IMR-90 (cell line): Measurements from ENCODE around the gene PLA2G12A. TPM values are rescaled to one million over a fixed set of nuclear protein-coding genes. Genes with fewer than 3 reads are reported as not detected.

ENCODE experiments used
- ATAC-seq: fragments of 200-7000 bp; cut with Tn5 transposase; 2 replicates; pipeline ENCODE4 v1.9.1; 2020; ENCODE audit warnings: low read depth, mild to moderate bottlenecking, moderate library complexity
- BruUV-seq: library from RNA; stranded (reverse); fragments of 400-500 nt; replicated peaks from 2 replicates; lab custom pipeline; 2021; lab: Mats Ljungman, UMichigan
- CTCF ChIA-PET: fragments of 300-600 bp; formaldehyde crosslinking; extraction: SDS; loops from one replicate; lab custom pipeline; 2021; ENCODE audit warnings: antibody characterized with exemption; lab: Yijun Ruan, JAX
- POLR2A ChIA-PET: fragments of 300-600 bp; sonication (Branson Sonifier 250); formaldehyde crosslinking; loops from one replicate; lab custom pipeline; 2022; ENCODE audit warnings: antibody characterized with exemption; ENCODE audit not compliant: unreplicated experiment; lab: Charles Lee
- DNase-seq: peaks from one replicate; pipeline ENCODE4 v3.0.0; 2013
- H2AFZ ChIP-seq: replicated peaks from 2 replicates; pipeline ENCODE3; 2013; ENCODE audit warnings: low read length, mild to moderate bottlenecking; ENCODE audit not compliant: poor library complexity
- H2AK5ac ChIP-seq: 2 replicates; pipeline ENCODE4 v1.6.1; 2013; ENCODE audit warnings: low read depth, low read length, inconsistent platforms
- H2AK9ac ChIP-seq: replicated peaks from 2 replicates; pipeline ENCODE3; 2013; ENCODE audit warnings: mild to moderate bottlenecking, low read depth, low read length, moderate library complexity; ENCODE audit not compliant: poor library complexity
- H2BK120ac ChIP-seq: 2 replicates; pipeline ENCODE4 v1.6.1; 2013; ENCODE audit warnings: low read depth, low read length, inconsistent platforms
- H2BK15ac ChIP-seq: 3 replicates; pipeline ENCODE4 v1.6.1; 2013; ENCODE audit warnings: low read depth, low read length, inconsistent platforms
- H2BK20ac ChIP-seq: 2 replicates; pipeline ENCODE4 v1.6.1; 2013; ENCODE audit warnings: low read depth, mild to moderate bottlenecking, inconsistent platforms, low read length, moderate library complexity
- H2BK5ac ChIP-seq: 2 replicates; pipeline ENCODE4 v1.6.1; 2013; ENCODE audit warnings: mild to moderate bottlenecking, low read depth, low read length, inconsistent platforms; ENCODE audit not compliant: poor library complexity, severe bottlenecking
- H3K14ac ChIP-seq: replicated peaks from 2 replicates; pipeline ENCODE4 v1.6.1; 2013; ENCODE audit warnings: low read depth, low read length, inconsistent platforms
- H3K18ac ChIP-seq: 2 replicates; pipeline ENCODE4 v1.6.1; 2013; ENCODE audit warnings: low read depth, low read length, control low read depth
- H3K23ac ChIP-seq: 2 replicates; pipeline ENCODE4 v1.6.1; 2013; ENCODE audit warnings: low read depth, low read length, inconsistent platforms
- H3K27ac ChIP-seq: 2 replicates; pipeline ENCODE4 v1.5.1; 2013; ENCODE audit warnings: mild to moderate bottlenecking, control low read depth, low read length; ENCODE audit not compliant: insufficient read depth
- H3K27me3 ChIP-seq: 2 replicates; pipeline ENCODE4 v1.6.1; 2013; ENCODE audit warnings: low read length; ENCODE audit not compliant: control insufficient read depth, insufficient read depth
- H3K36me3 ChIP-seq: 2 replicates; pipeline ENCODE4 v1.6.1; 2013; ENCODE audit warnings: low read length, mixed read lengths; ENCODE audit not compliant: control insufficient read depth, insufficient read depth
- H3K4ac ChIP-seq: 2 replicates; pipeline ENCODE4 v1.6.1; 2013; ENCODE audit warnings: low read depth, low read length, inconsistent platforms
- H3K4me1 ChIP-seq: 2 replicates; pipeline ENCODE4 v1.6.1; 2013; ENCODE audit warnings: low read length, mixed read lengths; ENCODE audit not compliant: control insufficient read depth, insufficient read depth
- H3K4me2 ChIP-seq: 2 replicates; pipeline ENCODE4 v1.6.1; 2013; ENCODE audit warnings: low read depth, mild to moderate bottlenecking, control low read depth, low read length, moderate library complexity
- H3K4me3 ChIP-seq: 2 replicates; pipeline ENCODE4 v1.5.1; 2013; ENCODE audit warnings: low read depth, mild to moderate bottlenecking, control low read depth, low read length, moderate library complexity; ENCODE audit not compliant: insufficient read depth
- H3K56ac ChIP-seq: 2 replicates; pipeline ENCODE4 v1.6.1; 2013; ENCODE audit warnings: low read length, inconsistent platforms; ENCODE audit not compliant: insufficient read depth; ENCODE audit errors: extremely low read depth
- H3K79me1 ChIP-seq, 2 experiments: 2 replicates each; pipeline ENCODE4 v1.6.1; 2013; ENCODE audit warnings: low read length in 2 of 2, inconsistent platforms in 1 of 2, low read depth in 1 of 2
- H3K9ac ChIP-seq: 2 replicates; pipeline ENCODE4 v1.6.1; 2013; ENCODE audit warnings: low read depth, low read length, control low read depth
- H3K9me1 ChIP-seq: 2 replicates; pipeline ENCODE4 v1.6.1; 2013; ENCODE audit warnings: low read length, inconsistent platforms; ENCODE audit not compliant: insufficient read depth
- H3K9me3 ChIP-seq: 2 replicates; pipeline ENCODE4 v1.6.1; 2013; ENCODE audit warnings: low read length; ENCODE audit not compliant: control insufficient read depth, insufficient read depth
- H4K20me1 ChIP-seq: 2 replicates; pipeline ENCODE4 v1.6.1; 2013; ENCODE audit warnings: low read length, inconsistent platforms; ENCODE audit not compliant: insufficient read depth
- H4K5ac ChIP-seq: 2 replicates; pipeline ENCODE4 v1.6.1; 2013; ENCODE audit warnings: mild to moderate bottlenecking, low read depth, low read length, control low read depth
- H4K8ac ChIP-seq, 2 experiments: 2 replicates each; pipeline ENCODE4 v1.6.1; 2013; ENCODE audit warnings: low read depth in 2 of 2, low read length in 2 of 2, control low read depth in 1 of 2, inconsistent platforms in 1 of 2
- H4K91ac ChIP-seq: 2 replicates; pipeline ENCODE4 v1.6.1; 2013; ENCODE audit warnings: low read depth, low read length, inconsistent platforms; ENCODE audit not compliant: insufficient read depth
- MAFK ChIP-seq: IDR thresholded peaks from 2 replicates; pipeline ENCODE4 v1.6.1; 2012; ENCODE audit warnings: low read depth, low read length, improper control_type of control experiment
- MXI1 ChIP-seq: IDR thresholded peaks from 2 replicates; pipeline ENCODE4 v1.6.1; 2012; ENCODE audit warnings: low read depth, mild to moderate bottlenecking, low read length, moderate library complexity, borderline replicate concordance
- WGBS, 2 experiments: methylation state at CpG; one replicate each; pipeline versions ENCODE4 v1.1.5 to v1.1.7; 2013; ENCODE audit warnings: missing lambda C conversion rate in 2 of 2; ENCODE audit not compliant: insufficient read length in 1 of 2; ENCODE audit errors: extremely low coverage in 2 of 2; 5-methylcytosine and 5-hydroxymethylcytosine counted together
- dilution Hi-C: fragments of 300-500 bp; cut with HindIII; formaldehyde crosslinking; loops from one replicate; pipeline ENCODE4 v1.14.3; 2018; ENCODE audit warnings: low sequenced_read_pairs; ENCODE audit not compliant: unreplicated experiment
- in situ Hi-C: fragments of 300-500 bp; cut with MboI; formaldehyde crosslinking; loops from 3 replicates; pipeline ENCODE4 v1.14.3; 2019; ENCODE audit warnings: low sequenced_read_pairs, inconsistent platforms, mixed read lengths
- intact Hi-C: fragments of 100-400 bp; cut with micrococcal nuclease; formaldehyde crosslinking; loops from 2 replicates; pipeline ENCODE4 v1.10.0; 2022
- polyA plus RNA-seq, 3 experiments: library from polyadenylated mRNA; depleted of rRNA; stranded (reverse); fragments of >200 nt; gene quantifications; 2 replicates each; pipeline ENCODE4 v1.2.3, GENCODE V29; 2012; ENCODE audit warnings: low replicate concordance in 1 of 3
- total RNA-seq: library from RNA; depleted of rRNA; stranded (reverse); fragments of >200 nt; gene quantifications from 2 replicates; pipeline ENCODE4 v1.2.3, GENCODE V29; 2012
- TF ChIP-seq, protein P1 (sequence below): fragments of 150-350 bp; IDR thresholded peaks from 2 replicates; pipeline ENCODE4 v1.6.1; 2016; ENCODE audit warnings: low read depth, mild to moderate bottlenecking, low read length, moderate library complexity, borderline replicate concordance
- TF ChIP-seq, protein P2 (sequence below): conservative IDR thresholded peaks from 2 replicates; pipeline ENCODE4 v1.5.1; 2012; ENCODE audit warnings: mild to moderate bottlenecking, low read depth, low read length, improper control_type of control experiment

PLA2G12A gene
- total and polyA plus RNA-seq, 2 of the 4 experiments (the other 2 are of a cell fraction) = 10.3 to 17.4 TPM

DNA sequence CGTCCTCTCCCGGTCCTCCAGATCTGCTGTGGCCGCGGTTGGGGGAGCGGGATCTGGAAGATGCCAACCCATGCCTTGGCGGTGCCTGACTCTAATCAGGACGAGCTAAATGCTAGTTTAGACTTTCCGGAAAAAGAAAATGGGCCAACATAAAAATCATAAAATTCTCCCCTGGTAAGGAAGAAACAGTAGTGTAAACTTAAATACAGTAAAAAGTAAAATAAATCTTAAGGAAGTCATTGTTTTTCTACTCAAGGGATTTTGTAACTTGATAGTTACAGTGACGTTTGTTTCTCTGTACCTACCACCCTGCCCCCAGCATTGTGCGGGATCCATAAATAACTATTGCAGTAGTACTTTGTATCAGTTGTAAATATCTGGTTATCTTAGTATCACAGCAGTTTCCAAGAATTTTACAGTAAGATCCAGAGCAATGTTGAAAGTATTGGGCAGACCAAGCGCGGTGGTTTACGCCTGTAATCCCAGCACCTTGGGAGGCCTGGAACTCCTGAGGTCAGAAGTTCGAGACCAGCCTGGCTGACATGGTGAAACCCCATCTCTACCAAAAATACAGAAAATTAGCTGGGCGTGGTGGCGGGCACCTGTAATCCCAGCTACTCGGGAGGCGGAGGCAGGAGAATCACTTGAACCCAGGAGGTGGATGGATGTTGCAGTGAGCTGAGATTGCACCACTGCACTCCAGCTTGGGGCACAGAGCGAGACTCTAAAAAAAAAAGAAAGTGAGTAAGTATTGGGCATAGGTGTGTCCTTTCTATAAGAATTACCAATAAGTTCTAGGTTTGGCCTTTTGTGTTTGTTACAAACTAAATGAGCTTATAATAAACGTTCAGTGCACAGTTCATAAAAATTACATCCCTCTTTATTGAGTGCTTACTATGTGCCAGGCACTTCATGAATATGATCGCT, 1.0 kb upstream of the PLA2G12A start:
- H3K4ac ChIP-seq = peak overlapping the region; percentile 76
- dilution Hi-C loops = no loop called here
- H3K9ac ChIP-seq = peak overlapping the region; percentile 65
- no peaks in the 10 kb centered on the region for H3K36me3 ChIP-seq
- DNase-seq = peak; percentile 7
- no peak for TF ChIP-seq MAFK
- TF ChIP-seq MXI1 = no peak
- TF ChIP-seq, protein P1, sequence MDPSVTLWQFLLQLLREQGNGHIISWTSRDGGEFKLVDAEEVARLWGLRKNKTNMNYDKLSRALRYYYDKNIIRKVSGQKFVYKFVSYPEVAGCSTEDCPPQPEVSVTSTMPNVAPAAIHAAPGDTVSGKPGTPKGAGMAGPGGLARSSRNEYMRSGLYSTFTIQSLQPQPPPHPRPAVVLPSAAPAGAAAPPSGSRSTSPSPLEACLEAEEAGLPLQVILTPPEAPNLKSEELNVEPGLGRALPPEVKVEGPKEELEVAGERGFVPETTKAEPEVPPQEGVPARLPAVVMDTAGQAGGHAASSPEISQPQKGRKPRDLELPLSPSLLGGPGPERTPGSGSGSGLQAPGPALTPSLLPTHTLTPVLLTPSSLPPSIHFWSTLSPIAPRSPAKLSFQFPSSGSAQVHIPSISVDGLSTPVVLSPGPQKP = no peak
- TF ChIP-seq, protein P2, sequence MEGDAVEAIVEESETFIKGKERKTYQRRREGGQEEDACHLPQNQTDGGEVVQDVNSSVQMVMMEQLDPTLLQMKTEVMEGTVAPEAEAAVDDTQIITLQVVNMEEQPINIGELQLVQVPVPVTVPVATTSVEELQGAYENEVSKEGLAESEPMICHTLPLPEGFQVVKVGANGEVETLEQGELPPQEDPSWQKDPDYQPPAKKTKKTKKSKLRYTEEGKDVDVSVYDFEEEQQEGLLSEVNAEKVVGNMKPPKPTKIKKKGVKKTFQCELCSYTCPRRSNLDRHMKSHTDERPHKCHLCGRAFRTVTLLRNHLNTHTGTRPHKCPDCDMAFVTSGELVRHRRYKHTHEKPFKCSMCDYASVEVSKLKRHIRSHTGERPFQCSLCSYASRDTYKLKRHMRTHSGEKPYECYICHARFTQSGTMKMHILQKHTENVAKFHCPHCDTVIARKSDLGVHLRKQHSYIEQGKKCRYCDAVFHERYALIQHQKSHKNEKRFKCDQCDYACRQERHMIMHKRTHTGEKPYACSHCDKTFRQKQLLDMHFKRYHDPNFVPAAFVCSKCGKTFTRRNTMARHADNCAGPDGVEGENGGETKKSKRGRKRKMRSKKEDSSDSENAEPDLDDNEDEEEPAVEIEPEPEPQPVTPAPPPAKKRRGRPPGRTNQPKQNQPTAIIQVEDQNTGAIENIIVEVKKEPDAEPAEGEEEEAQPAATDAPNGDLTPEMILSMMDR = no peak
- peak overlapping the region; percentile 42 for H2AK9ac ChIP-seq
- no peak for ATAC-seq
- peaks cover 16 to 17% of the 10 kb centered on the region in 2 experiments for H3K79me1 ChIP-seq
- H3K18ac ChIP-seq = no peak overlapping the region; the same call in 1 of the 2 replicates
- peaks cover 4% of the 10 kb centered on the region for H3K9me1 ChIP-seq
- H4K5ac ChIP-seq = no peak overlapping the region
- no peak overlapping the region for H3K56ac ChIP-seq
- H3K27ac ChIP-seq = peak overlapping the region; percentile 40
- peak overlapping the region; percentile 65 to 94; a peak in 3 of 4 replicates for H4K8ac ChIP-seq
- H3K4me3 ChIP-seq = peak overlapping the region; percentile 77
- peak overlapping the region; percentile 41; the same call in 1 of the 2 replicates for H3K23ac ChIP-seq
- H3K4me2 ChIP-seq = peak overlapping the region; percentile 39
- H3K4me1 ChIP-seq = peaks cover 9% of the 10 kb centered on the region
- CTCF ChIA-PET = interaction anchor here (0.6 kb wide), 1 partner anchor 8 kb away, joined by 3 read pairs; no protein-coding TSS in a partner anchor
- intact Hi-C loops = loop anchor here (2.0 to 5.0 kb wide), 2 partner anchors 84 to 299 kb away; partner anchors contain the start of genes GAR1 and SEC24B
- no CpG with 5 or more reads among the region's 21 CpGs for whole genome bisulfite sequencing, 2 experiments
- H4K91ac ChIP-seq = 0 out of 2 replicates have a peak overlapping the region, but pooled peaks have one; percentile 31
- no peaks in the 10 kb centered on the region for H3K9me3 ChIP-seq
- H2BK15ac ChIP-seq = no peak overlapping the region
- H2BK20ac ChIP-seq = no peak overlapping the region
- peak overlapping the region; percentile 9 for H2BK5ac ChIP-seq
- BruUV-seq = no TSS peak
- peak overlapping the region; percentile 88 for H3K14ac ChIP-seq
- H3K27me3 ChIP-seq = no peaks in the 10 kb centered on the region
- in situ Hi-C loops = no loop called here
- H2BK120ac ChIP-seq = no peak overlapping the region
- POLR2A ChIA-PET = interaction anchor here (0.7 kb wide), 1 partner anchor 27 kb away, joined by 4 read pairs; no protein-coding TSS in a partner anchor
- H4K20me1 ChIP-seq = no peaks in the 10 kb centered on the region
- H2AFZ ChIP-seq = peak overlapping the region; percentile 91
- no peak overlapping the region for H2AK5ac ChIP-seq
